Kidney glomerular epithelial cell (primary cell): ENCODE data around the gene CDH15.
"Not testable (repeated sequence)": the region's sequence is repeated elsewhere in the genome, so short reads cannot be mapped to it uniquely, and the experiment has no call there.

ENCODE experiments used
- DNase-seq: peaks from one replicate; lab custom pipeline; 2025; lab: John Stamatoyannopoulos, UW

The CDH15 gene

GRCh38 chr16:89155851-89156739 is 15.5 kb upstream of the CDH15 start:
- no peak for DNase-seq

GRCh38 chr16:89156740-89157645 is 14.6 kb upstream of the CDH15 start:
- DNase-seq = no peak

GRCh38 chr16:89157778-89158177 is 13.8 kb upstream of the CDH15 start:
- no peak for DNase-seq

DNA sequence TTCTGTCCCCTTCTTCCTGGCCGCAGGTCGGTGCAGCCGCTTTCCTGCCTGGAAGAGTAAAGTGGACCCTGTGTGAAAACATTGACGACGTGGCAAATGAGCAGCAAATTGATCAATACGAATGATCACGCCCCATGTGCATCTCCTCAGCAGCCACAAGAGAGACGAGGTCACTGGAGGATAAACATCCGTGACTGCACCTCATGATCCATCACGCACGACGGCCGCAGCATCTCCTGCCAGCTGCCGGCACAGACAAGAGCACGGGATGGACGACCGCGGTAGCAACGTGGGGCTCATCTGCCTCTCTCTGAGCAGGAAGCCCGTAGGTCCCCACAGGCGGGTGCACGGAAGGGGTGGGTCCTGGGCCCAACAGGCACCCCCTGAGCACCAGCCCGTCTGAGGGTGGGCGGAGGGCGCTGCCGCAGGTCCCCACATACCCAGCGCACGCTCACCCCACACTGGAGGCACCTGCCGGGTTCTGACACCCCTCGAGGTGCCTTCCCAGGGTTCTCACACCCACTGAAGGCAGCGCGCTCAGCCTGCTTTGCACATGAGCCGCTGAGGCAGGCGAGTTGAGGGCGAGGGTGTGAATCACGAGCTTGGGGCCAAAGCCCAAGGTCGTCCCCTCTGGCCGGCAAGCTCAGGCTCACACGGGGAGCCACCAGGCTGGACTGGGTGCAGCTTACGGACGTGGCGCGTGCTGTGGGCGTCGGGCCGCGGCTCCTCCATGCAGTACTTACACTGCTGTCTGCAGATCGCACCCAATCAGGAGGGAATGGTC is 12.3 kb upstream of the CDH15 start:
- DNase-seq = no peak

DNA sequence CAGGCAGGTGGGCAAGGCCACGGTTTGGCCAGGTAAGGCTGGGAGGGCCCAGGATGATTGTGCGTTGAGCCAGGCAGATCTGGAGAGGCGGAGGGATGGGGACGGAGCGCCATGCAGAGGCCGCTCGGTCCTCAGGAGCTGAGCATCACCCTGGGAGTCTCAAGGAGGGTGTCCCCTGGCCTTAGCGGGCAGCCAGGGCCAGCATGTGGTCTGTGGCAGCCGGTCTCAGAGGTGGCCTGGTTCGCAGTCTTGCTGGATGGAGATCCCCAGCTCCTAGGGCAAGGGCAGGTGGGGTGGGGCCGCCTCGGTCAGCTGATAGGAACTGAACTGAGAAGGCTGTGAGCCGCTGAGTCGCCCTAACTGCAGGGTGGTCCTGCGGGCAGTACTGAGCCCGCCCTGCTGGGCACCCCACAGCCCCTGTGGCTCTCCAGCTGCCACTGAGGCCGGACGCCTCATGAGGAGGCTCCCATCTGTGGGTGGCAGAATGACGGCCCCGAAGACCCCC is 11.6 kb upstream of the CDH15 start:
- DNase-seq = no peak

- DNase-seq = no peak
Measured at GRCh38 chr16:89160977-89161701, 10.4 kb upstream of the CDH15 start.

GRCh38 chr16:89161763-89162713 is 9.5 kb upstream of the CDH15 start:
- DNase-seq = no peak

DNA sequence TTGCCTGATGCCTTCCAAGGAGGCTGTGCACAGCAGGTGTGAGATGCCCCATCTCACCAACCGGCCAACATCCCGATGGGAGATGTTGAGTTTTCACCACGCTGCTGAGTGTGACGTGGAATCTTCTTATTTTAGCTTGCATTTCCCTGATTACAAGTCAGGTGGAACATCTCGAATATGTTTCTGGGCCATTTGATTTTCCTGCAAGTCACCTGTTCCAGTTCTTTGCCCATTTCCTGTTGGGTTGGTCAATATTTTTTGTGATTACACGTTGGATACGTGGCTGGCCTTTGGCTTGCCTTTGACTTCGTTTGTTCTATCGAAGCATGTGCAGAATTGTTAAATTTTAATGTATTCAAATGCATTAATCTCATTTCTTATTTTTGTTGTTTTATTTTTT is 8.3 kb upstream of the CDH15 start:
- DNase-seq = no peak

- no peak for DNase-seq
Measured at GRCh38 chr16:89164436-89164835, 7.1 kb upstream of the CDH15 start.

- DNase-seq = no peak
Measured at GRCh38 chr16:89164847-89165680, 6.5 kb upstream of the CDH15 start.

DNA sequence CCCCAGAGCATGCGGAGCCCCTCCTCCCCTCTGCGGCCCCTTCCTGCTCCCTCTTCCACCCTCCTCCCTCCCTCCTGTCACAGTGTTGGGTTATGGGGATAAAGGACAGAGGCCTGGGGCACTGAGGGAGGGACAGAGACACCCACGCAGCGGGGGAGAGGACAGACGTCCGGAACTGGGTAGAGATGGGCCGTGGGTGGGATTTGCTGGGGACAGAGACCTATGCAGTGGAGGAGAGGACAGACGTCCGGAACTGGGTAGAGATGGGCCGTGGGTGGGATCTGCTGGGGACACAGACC is 5.9 kb upstream of the CDH15 start:
- not testable (repeated sequence) for DNase-seq

DNA sequence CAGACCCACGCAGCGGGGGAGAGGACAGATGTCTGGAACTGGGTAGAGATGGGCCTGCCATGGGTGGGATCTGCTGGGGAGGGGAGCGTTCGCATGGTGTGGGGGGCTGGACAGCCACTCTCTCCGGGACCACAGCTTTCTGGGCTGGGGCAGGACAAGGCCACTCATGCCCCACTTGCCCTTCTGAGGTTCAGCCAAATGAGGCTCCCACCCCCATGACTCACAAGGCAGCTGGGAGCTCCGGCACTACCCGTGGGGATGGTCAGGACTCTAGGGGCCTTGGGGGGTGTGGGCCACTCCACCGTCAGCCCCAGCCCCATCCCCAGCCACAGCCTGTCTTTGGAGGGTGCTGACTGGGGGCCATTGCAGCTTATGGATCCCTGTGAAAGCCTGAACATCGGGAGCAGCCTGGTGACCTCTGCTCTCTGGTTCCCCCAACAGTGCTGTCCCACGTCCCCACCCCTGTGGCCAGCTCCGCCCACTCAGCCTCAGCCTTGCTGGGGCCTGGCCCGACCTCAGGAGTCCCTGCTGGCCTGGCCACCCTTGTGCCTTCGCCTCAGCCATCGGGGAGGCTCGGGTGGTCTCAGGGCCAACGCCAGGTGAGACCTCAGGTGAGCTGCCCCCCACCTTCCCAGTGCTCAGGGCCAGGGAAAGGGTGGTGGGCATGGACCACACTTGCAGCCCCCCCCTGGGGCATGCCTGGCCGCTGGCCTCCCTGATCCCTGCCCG is 4.7 kb upstream of the CDH15 start:
- no peak for DNase-seq

DNA sequence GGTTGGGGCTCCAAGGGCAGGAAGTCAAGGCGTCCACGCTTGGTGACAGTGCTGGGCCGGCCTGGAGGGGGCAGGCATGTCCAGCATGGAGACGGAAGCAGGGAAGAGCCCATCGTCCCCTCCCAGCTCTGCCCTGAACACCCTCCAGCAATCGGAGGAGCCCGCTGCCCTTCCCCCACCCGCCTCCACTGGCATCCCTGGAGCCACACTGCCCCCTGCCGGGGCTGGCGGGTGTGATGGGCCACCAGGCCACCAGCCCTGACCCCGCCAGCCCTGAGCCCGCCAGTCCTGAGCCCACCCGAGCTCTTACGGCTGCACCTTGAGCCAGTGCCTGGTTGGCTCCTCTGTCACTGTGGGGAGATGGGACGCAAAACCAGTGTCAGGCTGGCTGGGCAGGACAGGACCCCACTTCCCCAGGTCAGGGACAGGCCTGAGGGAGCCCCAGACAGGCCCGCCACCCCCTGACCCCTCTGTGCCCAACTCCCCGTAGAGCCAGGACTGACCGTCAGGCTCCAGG is 4.1 kb upstream of the CDH15 start:
- DNase-seq = peak; percentile 24

GRCh38 chr16:89168381-89169189 is 3.0 kb upstream of the CDH15 start:
- no peak for DNase-seq

- no peak for DNase-seq
Measured at GRCh38 chr16:89169778-89170177, 1.8 kb upstream of the CDH15 start.

GRCh38 chr16:89170346-89171215 is 967 bp upstream of the CDH15 start:
- no peak for DNase-seq

GRCh38 chr16:89172171-89172527 is 601 bp downstream of the CDH15 start:
- no peak for DNase-seq
